ENCODE results near the gene DLEC1.
"Not testable (repeated sequence)": the region's sequence is repeated elsewhere in the genome, so short reads cannot be mapped to it uniquely, and the experiment has no call there.

Gene DLEC1

DNA sequence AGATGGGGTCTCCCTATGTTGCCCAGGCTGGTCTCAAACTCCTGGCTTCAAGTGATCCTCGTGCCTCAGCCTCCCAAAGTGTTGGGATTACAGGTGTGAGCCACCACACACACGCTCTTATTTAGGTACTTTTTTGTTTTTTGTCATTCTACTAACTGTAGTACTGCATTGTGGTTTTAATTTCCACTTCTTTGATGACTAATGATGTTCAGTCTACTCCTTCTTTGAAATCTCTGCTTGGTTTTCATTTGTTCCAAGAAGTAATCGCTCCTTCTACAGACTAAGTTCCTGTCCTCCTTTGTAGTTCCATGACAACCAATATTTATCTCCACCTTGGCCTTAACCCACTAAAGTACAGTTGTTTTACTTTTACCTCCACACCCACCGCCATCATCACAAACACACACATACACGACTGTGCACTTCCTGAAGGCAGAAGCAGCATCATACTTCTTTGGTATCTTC, 529 bp upstream of the DLEC1 start:
- no peak for DNase-seq (ENCODE audit: low read depth, low spot score)

DNA sequence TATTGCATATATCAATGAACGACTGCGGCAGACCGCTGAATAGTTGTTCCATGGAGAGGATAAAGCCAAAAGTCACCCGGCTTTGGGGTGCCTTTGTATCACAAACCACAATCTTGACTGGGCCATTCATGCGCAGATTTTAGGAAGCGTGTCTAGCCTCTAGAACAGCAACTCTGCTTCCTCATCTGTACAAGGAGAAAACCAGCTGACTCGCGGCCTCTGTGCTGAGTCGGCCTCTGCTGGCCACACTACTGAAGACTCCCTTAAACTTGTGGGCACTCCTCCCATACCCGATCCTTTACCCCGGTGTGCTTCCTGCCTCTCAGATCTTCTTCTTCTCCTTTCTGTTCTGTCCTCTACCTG, 872 bp downstream of the DLEC1 start:
- DNase-seq (ENCODE audit: low read depth, low spot score) = no peak

DNA sequence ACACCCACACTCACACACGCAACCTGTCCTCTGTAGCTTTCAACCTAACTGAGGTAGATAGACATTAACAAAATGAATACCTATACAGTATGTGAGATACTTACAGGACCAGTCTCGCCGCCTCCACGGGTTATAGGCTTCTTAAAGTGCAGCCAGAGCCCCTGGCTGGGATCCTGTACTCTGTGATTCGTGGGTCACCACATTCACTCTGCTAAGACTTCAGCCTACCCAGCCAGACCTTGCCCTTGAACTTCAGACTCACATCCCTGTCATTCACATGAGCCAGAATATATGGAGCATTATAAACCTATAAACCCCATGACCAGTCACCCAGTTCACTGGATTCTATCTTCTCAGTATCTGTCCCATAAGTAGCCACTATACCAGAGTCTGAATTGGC, 1.4 kb downstream of the DLEC1 start:
- DNase-seq (ENCODE audit: low read depth, low spot score) = no peak

DNA sequence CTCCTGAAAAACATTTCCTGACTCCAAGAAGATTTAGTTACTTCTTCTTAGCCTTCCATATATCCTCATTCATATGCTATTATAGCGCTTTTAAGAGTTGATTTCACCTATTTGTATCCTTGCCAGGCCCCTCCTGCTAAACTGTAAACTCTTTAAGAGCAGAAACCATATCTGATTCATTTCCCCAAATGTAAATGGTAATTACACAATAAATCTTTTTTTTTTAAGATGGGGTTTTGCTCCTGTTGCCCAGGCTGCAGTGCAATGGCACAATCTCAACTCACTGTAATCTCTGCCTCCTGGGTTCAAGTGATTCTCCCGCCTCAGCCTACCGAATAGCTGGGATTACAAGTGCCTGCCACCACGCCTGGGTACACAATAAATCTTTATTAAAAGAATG, 4.5 kb downstream of the DLEC1 start:
- DNase-seq (ENCODE audit: low read depth, low spot score) = no peak

DNA sequence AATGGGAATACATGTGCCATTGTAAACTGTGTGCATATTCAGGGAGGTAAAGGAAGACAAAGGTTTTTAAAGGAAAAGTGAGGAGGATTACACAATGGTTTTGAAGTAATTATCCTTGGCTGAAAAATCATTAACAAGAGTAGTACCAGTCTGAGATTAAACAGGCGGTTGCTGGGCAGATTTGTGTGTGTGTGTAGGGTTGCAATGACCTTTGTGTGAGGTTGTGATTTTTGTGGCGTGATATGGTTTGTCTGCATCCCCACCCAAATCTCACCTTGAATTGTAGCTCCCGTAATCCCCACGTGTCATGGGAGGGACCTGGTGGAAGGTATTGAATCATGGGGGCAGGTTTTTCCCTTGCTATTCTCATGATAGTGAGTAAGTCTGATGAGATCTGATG, 7.0 kb downstream of the DLEC1 start:
- DNase-seq (ENCODE audit: low read depth, low spot score) = no peak

DNA sequence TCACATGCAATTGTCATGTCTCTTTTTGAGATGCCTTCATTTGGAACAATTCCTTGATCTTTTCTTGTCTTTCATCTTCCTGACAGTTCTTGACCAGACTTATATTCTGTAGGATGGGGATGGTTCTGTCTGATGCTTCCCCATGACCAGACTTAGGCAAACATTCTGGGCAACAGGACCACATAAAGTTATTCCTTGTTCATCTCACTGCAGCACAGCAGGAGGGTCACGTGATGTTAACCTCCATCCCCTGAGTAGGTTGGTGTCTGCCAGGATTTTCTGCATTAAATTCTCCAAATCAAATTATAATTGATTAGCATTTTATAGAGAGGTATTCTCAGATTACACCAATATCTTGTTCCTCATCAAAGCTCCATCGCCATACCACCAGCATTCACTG, 7.8 kb downstream of the DLEC1 start:
- DNase-seq (ENCODE audit: low read depth, low spot score) = no peak

DNA sequence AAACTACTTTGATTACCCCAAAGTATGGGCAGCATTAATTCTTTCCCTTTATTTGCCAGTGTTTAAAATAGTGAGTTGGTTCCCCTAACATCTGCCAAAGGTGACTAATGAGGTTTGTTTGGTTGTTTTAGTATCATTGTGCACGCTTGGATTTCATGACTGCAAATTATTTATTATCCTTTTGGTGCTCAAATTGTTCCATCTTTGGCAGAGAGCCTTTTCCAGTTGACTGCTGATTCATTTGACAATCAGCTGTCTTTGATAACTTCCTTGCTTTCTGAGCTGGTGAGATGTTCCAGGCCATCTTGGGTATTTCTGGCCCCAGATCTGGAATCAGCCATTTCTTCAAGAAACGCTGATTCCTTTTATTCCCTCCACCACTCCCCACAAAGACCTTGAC, 8.9 kb downstream of the DLEC1 start:
- no peak for DNase-seq (ENCODE audit: low read depth, low spot score)

DNA sequence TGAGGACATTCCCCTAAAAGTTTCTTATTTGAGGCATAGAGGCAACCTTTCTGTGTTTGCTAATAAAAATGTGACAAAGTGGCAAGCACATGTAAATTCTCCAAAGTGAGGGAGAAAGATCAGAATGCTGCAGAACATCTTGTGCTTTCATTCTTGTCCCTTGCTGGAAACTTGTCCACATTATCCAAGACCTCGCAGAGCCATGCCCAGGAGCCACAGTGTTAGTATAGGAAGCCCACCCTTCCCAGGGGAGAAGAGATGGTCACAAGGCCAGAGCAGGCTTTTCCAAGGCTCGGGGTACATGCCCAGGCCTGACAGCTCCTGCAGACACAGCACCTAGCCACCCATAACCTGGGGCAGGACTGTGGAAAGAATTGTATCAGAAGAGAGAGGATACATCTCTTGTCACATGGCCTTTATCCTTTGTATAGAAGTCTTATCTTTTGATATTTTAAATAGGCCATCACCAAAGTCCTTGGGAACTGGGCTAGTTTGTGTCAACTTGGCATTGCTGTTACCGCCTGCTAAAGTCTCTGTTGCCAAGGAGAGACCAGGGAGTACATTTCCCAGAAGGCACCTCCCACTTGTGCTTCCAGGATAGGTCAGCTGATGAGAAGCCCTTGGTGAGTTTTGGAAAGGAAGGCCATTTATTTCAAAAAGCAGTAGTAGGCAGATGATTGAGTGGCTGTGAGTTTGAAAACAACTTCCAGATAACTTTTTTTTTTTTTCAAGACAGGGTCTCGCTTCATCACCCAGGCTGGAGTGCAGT, 10.5 kb downstream of the DLEC1 start:
- no peak for DNase-seq (ENCODE audit: low read depth, low spot score)

DNA sequence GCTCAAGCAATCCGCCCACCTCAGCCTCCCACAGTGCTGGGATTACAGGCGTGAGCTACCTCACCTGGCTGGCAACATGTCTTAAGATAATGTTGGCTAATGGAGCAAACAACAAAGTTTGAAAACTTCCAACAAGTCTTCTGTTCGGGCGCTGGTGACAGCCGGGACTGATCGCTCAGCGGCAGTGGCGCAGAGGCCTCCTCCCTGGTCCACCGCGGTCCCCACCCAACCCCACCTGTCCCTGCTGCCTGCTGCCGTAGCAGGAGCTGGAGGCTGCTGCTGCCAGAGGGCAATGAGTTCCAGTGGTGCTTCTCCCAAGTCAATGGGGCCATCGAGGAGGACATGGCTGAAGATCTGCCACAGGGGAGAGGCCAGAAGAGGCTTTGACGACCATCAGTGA, 12.1 kb downstream of the DLEC1 start:
- DNase-seq (ENCODE audit: low read depth, low spot score) = no peak

DNA sequence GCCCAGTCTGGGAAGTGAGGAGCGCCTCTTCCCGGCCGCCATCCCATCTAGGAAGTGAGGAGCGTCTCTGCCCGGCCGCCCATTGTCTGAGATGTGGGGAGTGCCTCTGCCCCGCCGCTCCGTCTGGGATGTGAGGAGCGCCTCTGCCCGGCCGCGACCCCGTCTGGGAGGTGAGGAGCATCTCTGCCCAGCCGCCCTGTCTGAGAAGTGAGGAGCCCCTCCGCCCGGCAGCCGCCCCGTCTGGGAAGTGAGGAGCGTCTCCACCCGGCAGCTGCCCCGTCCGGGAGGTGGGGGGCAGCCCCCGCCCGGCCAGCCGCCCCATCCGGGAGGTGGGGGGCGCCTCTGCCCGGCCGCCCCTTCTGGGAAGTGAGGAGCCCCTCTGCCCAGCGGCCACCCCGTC, 14.3 kb downstream of the DLEC1 start:
- not testable (repeated sequence) for DNase-seq (ENCODE audit: low read depth, low spot score)

DNA sequence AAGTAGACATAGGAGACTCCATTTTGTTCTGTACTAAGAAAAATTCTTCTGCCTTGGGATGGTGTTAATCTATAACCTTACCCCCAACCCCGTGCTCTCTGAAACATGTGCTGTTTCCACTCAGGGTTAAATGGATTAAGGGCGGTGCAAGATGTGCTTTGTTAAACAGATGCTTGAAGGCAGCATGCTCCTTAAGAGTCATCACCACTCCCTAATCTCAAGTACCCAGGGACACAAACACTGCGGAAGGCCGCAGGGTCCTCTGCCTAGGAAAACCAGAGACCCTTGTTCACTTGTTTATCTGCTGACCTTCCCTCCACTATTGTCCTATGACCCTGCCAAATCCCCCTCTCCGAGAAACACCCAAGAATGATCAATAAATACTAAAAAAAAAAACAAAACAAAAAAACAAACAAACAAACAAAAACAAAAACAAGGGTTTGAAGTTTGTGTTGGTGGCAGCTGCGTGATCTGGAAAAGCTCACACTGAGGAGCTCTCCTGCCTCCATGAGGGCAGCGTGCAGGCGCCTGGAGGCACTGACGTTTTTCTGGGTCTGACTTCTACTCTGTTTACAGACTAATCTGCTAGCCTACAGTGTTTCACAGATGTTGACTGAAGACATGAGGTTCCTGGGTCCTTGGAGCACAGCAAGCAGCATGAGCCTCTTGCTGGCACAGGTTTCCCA, 14.9 kb downstream of the DLEC1 start:
- not testable (repeated sequence) for DNase-seq (ENCODE audit: low read depth, low spot score)

DNA sequence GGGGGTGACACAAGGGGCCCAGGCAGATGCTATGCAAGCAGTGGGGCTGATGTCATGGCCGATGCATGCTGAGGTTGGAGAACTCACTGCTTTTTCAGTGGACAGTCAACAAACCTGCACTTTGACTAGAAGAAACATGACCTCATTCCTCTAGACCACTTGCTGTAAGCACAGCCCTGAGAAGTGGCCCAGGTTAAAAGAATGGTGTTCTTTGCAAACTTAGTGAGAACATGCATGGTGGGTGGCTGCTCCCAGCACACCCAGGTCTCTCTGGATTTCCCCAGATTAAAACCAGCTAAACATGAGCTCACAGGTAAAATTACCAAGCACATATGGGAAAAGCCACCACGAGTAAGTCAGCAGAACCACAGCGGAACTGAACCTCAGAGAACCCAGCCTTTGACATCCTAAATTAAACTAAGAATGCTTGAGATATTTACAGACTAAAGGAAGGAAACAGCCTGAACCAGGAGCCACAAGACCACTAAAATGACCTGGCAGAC, 15.5 kb downstream of the DLEC1 start:
- no peak for DNase-seq (ENCODE audit: low read depth, low spot score)

DNA sequence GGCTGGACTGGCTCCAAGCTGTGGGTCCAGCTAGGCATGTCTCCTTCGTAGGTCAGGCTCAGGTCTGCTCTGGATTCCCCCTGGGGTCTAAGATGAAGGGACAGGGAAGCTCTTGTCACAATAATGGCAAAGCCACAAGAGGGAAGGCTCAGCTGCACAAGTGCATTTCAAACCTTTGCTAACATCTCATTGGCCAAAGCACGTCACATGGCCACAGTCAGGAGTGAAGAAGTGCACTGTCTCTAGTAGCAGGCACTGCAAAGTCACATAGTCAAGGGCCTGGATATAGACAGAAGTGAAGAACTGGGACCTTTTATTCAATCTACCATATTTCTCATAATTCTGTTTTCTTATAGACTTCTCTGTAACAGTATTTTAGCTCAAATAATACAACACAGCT, 20.1 kb downstream of the DLEC1 start:
- DNase-seq (ENCODE audit: low read depth, low spot score) = no peak

DNA sequence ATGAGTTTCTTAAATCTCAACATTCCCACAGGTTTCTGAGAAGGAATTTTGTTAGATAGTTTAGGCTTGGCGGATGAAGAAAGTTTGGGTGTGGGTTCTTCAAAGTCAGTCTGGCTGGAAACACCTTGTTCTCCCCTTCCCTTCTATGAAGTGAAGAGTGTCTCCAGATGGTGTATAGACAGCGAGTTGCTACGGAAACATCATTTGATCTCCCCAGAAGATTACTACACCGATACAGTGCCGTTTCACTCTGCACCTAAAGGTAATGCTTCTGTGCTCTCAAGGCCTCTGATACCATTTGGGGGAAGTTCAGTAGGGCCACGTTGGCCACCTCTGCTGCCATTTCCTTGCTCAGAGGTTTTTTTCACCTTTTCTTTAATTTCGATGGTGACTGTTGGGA, 20.6 kb downstream of the DLEC1 start:
- no peak for DNase-seq (ENCODE audit: low read depth, low spot score)

DNA sequence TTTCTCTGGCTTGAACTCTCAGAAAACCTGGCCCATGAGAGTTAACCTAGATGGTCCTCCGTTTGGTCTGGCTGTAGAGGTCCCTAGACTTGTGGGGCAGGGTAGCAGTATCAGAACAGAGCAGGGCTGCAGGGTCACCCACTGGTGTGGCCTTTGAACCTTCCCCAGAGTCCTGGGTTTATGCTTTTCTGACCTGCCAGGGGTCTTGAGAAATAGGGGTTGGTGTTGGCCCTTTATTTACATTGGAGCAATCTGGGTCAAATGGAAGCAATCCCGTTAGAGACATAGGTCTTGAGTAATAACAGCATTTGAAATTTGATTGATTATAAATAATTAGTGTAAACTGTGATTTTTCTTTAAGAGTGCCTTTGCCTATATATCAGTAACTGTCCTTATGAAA, 23.8 kb downstream of the DLEC1 start:
- no peak for DNase-seq (ENCODE audit: low read depth, low spot score)

DNA sequence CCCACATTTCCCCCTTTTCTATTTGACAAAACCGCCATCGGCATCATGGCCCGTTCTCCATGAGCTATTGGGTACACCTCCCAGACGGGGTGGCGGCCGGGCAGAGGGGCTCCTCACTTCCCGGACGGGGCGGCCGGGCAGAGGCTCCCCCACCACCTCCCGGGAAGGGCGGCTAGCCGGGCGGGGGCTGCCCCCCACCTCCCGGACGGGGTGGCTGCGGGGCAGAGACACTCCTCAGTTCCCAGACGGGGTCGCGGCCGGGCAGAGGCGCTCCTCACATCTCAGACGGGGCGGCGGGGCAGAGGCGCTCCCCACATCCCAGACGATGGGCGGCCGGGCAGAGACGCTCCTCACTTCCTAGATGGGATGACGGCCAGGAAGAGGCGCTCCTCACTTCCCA, 25.4 kb downstream of the DLEC1 start:
- DNase-seq (ENCODE audit: low read depth, low spot score) = not testable (repeated sequence)

DNA sequence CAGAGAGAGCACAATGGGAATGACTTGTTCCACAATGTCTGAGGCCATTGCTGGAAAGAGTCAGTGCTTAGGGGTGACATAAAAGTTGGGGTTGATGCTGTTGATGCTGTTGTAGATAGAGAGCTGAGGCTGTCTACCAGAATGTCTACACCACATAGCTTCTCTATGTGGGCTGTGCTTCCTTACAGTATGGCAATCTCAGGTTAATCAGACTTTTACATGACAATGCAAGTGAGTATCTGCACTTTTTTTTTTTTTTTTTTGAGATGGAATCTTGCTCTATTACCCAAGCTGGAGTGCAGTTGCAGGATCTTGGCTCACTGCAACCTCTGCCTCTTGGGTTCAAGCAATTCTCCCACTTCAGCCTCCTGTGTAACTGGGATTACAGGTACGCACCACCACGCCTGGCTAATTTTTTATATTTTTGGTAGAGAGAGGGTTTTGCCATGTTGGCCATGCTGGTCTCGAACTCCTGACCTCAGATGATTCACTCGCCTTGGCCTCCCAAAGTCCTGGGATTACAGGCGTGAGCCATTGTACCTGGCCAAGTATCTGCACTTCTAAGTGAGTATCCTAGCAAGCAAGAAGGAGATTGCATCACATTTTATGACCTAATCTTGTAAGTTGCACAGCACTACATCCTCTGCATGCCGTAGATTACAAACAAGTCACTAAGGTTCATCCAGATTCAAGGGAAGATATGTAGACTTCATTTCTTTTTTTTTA, 28.7 kb downstream of the DLEC1 start:
- no peak for DNase-seq (ENCODE audit: low read depth, low spot score)

DNA sequence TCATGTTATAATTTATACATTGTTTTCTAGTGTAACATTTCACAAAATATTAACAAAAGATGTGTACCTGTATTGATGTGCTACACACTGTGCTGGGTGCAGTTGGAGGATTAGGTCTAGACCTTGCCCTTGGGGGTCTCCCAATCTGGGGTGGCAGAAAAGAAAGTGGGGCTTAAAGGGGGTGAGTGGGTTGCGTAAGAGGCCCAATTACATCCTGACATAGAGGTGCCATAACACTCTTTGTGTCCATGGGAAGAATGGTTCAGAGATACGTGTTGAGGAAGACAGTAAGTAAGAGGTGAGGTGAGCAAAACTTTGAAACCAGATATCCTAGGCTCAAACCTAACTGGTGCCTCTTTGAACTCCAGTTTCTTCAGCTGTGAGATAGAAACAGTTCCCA, 31.0 kb downstream of the DLEC1 start:
- DNase-seq (ENCODE audit: low read depth, low spot score) = no peak

DNA sequence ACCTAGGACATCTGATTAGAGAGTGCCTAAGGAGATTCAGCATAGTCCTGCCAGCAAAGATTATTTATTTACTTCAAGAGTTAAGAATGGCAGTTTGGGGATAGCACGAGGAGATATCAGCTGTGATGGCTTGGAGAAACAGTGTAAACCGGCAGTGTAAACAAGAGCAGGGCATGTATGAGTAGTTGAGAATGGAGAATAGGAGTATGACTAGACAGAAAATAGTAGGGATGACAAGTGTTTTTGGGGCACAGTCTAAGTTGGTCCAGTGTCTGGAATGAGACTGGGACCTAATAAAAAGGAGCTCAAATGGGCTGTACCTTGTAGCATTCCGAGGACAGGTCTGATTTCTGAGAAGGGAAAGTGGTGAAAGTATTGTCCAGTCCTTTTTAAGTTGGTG, 38.1 kb downstream of the DLEC1 start:
- DNase-seq (ENCODE audit: low read depth, low spot score) = not testable (repeated sequence)

DNA sequence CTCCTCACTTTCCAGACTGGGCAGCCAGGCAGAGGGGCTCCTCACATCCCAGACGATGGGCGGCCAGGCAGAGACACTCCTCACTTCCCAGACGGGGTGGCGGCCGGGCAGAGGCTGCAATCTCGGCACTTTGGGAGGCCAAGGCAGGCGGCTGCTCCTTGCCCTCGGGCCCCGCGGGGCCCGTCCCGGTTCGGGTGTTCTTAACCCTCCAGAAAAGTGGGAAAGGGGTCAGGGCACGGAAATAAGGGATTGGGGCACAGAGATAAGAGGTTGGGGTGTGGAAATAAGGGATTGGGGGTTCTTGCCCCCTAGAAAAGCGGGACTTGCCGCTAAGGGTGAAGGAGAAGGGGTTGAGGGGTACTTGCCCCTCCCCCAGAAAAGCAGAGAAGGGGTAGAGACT, 43.3 kb downstream of the DLEC1 start:
- not testable (repeated sequence) for DNase-seq (ENCODE audit: low read depth, low spot score)

DNA sequence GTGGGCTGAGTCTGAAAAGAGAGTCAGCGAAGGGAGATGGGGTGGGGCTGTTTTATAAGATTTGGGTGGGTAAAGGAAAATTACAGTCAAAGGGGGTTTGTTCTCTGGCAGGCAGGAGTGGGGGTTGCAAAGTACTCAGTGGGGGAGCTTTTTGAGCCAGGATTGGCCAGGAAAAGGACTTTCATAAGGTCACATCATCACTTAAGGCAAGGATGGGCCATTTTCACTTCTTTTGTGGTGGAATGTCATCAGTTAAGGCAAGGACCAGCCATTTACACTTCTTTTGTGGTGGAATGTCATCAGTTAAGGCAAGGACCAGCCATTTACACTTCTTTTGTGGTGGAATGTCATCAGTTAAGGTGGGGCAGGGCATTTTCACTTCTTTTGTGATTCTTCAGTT, 44.2 kb downstream of the DLEC1 start:
- DNase-seq (ENCODE audit: low read depth, low spot score) = not testable (repeated sequence)

DNA sequence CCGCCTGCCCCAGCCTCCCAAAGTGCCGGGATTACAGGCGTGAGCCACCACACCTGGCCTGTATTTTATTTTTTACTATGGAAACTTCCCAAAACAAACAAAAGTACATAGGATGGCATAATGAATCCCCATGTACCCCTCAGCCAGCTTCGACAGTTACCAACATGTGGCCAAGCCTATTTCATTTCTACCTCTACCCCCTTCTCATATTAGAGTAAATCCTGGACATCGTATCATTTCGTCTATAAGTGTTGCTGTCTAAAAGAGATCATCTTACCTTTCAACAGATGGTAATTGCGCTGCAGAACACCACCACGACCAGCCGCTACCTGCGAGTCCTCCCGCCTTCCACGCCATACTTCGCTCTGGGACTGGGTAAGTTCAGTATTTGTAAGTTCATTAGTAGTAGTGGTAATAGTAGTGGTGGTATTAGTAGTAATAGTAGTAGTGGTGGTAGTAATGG, 44.9 kb downstream of the DLEC1 start:
- DNase-seq (ENCODE audit: low read depth, low spot score) = no peak
